Stimulated activated CD8-positive, alpha-beta memory T cell treated with anti-CD3 and anti-CD28 coated beads, Interleukin-15, amount 100 ng/mL, for 4 hours (primary cell): ENCODE measurements around the gene MCF2L.

Source experiments
- DNase-seq, 2 donors: peaks; one replicate each; pipeline ENCODE4 v3.0.0-alpha.2; 2020; ENCODE audit warnings: low read depth in 2 of 2

Gene MCF2L

GRCh38 chr13:113125506-113126264, 156.7 kb downstream of the MCF2L start:
- no peak for DNase-seq

GRCh38 chr13:113126265-113127150, 157.5 kb downstream of the MCF2L start:
- DNase-seq: no peak

- no peak for DNase-seq
Measured at GRCh38 chr13:113129480-113129879, 160.5 kb downstream of the MCF2L start.

- DNase-seq: no peak
Measured at GRCh38 chr13:113129921-113130750, 161.1 kb downstream of the MCF2L start.

- no peak for DNase-seq
Measured at GRCh38 chr13:113135281-113135760, 166.3 kb downstream of the MCF2L start.

GRCh38 chr13:113137691-113138298, 168.8 kb downstream of the MCF2L start:
- DNase-seq: no peak

GRCh38 chr13:113138792-113139551, 170.0 kb downstream of the MCF2L start:
- no peak for DNase-seq

GRCh38 chr13:113139577-113139976, 170.6 kb downstream of the MCF2L start:
- DNase-seq: no peak

- DNase-seq: no peak
Measured at GRCh38 chr13:113140677-113141600, 171.9 kb downstream of the MCF2L start.

GRCh38 chr13:113141601-113141970, 172.6 kb downstream of the MCF2L start:
- no peak for DNase-seq

- DNase-seq: no peak
Measured at GRCh38 chr13:113142876-113143275, 173.9 kb downstream of the MCF2L start.

- no peak for DNase-seq
Measured at GRCh38 chr13:113143466-113144254, 174.6 kb downstream of the MCF2L start.

- DNase-seq: no peak
Measured at GRCh38 chr13:113144255-113144629, 175.2 kb downstream of the MCF2L start.

- DNase-seq: no peak
Measured at GRCh38 chr13:113145496-113145895, 176.5 kb downstream of the MCF2L start.

- no peak for DNase-seq
Measured at GRCh38 chr13:113145911-113146598, 177.0 kb downstream of the MCF2L start.

GRCh38 chr13:113146750-113147149, 177.7 kb downstream of the MCF2L start:
- DNase-seq: no peak

- no peak for DNase-seq
Measured at GRCh38 chr13:113147206-113147605, 178.2 kb downstream of the MCF2L start.

GRCh38 chr13:113148407-113148806, 179.4 kb downstream of the MCF2L start:
- no peak for DNase-seq
